SK-N-SH (cell line): ENCODE measurements around the gene ITGAE. TPM values are rescaled to one million over a fixed set of nuclear protein-coding genes. Genes with fewer than 3 reads are reported as not detected.
"Not testable (repeated sequence)": the region's sequence is repeated elsewhere in the genome, so short reads cannot be mapped to it uniquely, and the experiment has no call there.

ENCODE experiments used
- CTCF ChIA-PET: fragments of 300-600, 350-600 bp; formaldehyde crosslinking; extraction: SDS; loops from one replicate; lab custom pipeline; 2021; lab: Yijun Ruan, JAX
- POLR2A ChIA-PET: fragments of 350-600 bp; sonication (Branson Sonifier 250); formaldehyde crosslinking; extraction: SDS; loops from one replicate; lab custom pipeline; 2020; ENCODE audit warnings: antibody characterized with exemption, inconsistent platforms; lab: Yijun Ruan, JAX
- DNase-seq: peaks from one replicate; pipeline ENCODE4 v3.0.0; 2012
- H2AFZ ChIP-seq: fragments of 200-600 bp; sonication (generic); 2 replicates; pipeline ENCODE4 v1.8.1; 2016; ENCODE audit warnings: antibody characterized with exemption, mild to moderate bottlenecking, low read depth
- H3F3A ChIP-seq: fragments of 200-600 bp; sonication (generic); replicated peaks from 2 replicates; pipeline ENCODE3; 2016; ENCODE audit warnings: antibody characterized with exemption, mild to moderate bottlenecking; ENCODE audit not compliant: insufficient read depth
- H3K27ac ChIP-seq, 2 experiments: fragments of 200-500 bp in 1 of 2; fragments of 200-600 bp in 1 of 2; sonication (Bioruptor generic) in 1 of 2; sonication (generic), shearing (Covaris generic) in 1 of 2; 2 replicates each; pipeline versions ENCODE4 v1.5.1 to v1.6.1; 2014 to 2016; ENCODE audit warnings: low read depth in 2 of 2, inconsistent platforms in 1 of 2, low read length in 1 of 2, mild to moderate bottlenecking in 1 of 2, mixed read lengths in 1 of 2
- H3K27me3 ChIP-seq: fragments of 200-600 bp; sonication (generic), shearing (Covaris generic); 2 replicates; pipeline ENCODE4 v1.6.1; 2016; ENCODE audit warnings: mixed run types; ENCODE audit not compliant: insufficient read depth
- H3K36me3 ChIP-seq, 2 experiments: fragments of 200-500 bp in 1 of 2; fragments of 200-600 bp in 1 of 2; sonication (Bioruptor generic) in 1 of 2; sonication (generic) in 1 of 2; replicated peaks in 1 of 2; 2 replicates each; pipeline versions ENCODE3 to v1.5.1; 2014 to 2016; ENCODE audit warnings: low read length in 1 of 2, mild to moderate bottlenecking in 1 of 2; ENCODE audit not compliant: insufficient read depth in 2 of 2, control insufficient read depth in 1 of 2
- H3K4me1 ChIP-seq, 2 experiments: fragments of 200-500 bp in 1 of 2; fragments of 200-600 bp in 1 of 2; sonication (Bioruptor generic) in 1 of 2; sonication (generic), shearing (Covaris generic) in 1 of 2; 2 replicates each; pipeline versions ENCODE4 v1.5.1 to v1.6.1; 2014 to 2016; ENCODE audit warnings: low read depth in 1 of 2, low read length in 1 of 2, mixed run types in 1 of 2; ENCODE audit not compliant: insufficient read depth in 2 of 2, control insufficient read depth in 1 of 2
- H3K4me2 ChIP-seq: fragments of 200-600 bp; sonication (generic), shearing (Covaris generic); 2 replicates; pipeline ENCODE4 v1.6.1; 2017; ENCODE audit warnings: mixed run types
- H3K4me3 ChIP-seq, 2 experiments: fragments of 200-500 bp in 1 of 2; fragments of 200-600 bp in 1 of 2; sonication (Bioruptor generic) in 1 of 2; sonication (generic), shearing (Covaris generic) in 1 of 2; 2 replicates each; pipeline versions ENCODE4 v1.5.1 to v1.8.1; 2014 to 2016; ENCODE audit warnings: low read depth in 2 of 2, inconsistent platforms in 1 of 2, low read length in 1 of 2, mild to moderate bottlenecking in 1 of 2, mixed read lengths in 1 of 2, moderate library complexity in 1 of 2
- H3K79me2 ChIP-seq: fragments of 200-600 bp; sonication (generic); 2 replicates; pipeline ENCODE4 v1.8.1; 2017; ENCODE audit warnings: mild to moderate bottlenecking; ENCODE audit not compliant: insufficient read depth
- H3K9ac ChIP-seq: fragments of 200-600 bp; sonication (generic); 2 replicates; pipeline ENCODE4 v1.6.1; 2017; ENCODE audit warnings: mixed run types
- H3K9me2 ChIP-seq: fragments of 200-600 bp; sonication (generic); 2 replicates; pipeline ENCODE4 v1.6.1; 2017; ENCODE audit warnings: mixed run types
- H3K9me3 ChIP-seq: fragments of 200-600 bp; sonication (generic); 2 replicates; pipeline ENCODE4 v1.6.1; 2017; ENCODE audit warnings: mixed run types, mild to moderate bottlenecking, moderate library complexity
- H4K20me1 ChIP-seq: fragments of 200-600 bp; sonication (generic); 2 replicates; pipeline ENCODE4 v1.6.1; 2017; ENCODE audit warnings: mild to moderate bottlenecking, mixed run types; ENCODE audit not compliant: insufficient read depth
- JUND ChIP-seq: IDR thresholded peaks from 2 replicates; pipeline ENCODE4 v1.4.0; 2012
- MXI1 ChIP-seq: IDR thresholded peaks from 2 replicates; pipeline ENCODE4 v1.6.1; 2012; ENCODE audit warnings: mild to moderate bottlenecking, low read depth, low read length, improper control_type of control experiment
- NFIC ChIP-seq: IDR thresholded peaks from 2 replicates; pipeline ENCODE4 v1.4.0; 2012; ENCODE audit warnings: borderline replicate concordance
- PBX3 ChIP-seq: IDR thresholded peaks from 2 replicates; pipeline ENCODE4; 2012
- RXRA ChIP-seq: IDR thresholded peaks from 2 replicates; pipeline ENCODE4 v1.4.0; 2012; ENCODE audit warnings: low read depth, mild to moderate bottlenecking, borderline replicate concordance
- TCF12 ChIP-seq: IDR thresholded peaks from 2 replicates; pipeline ENCODE4 v1.4.0; 2012
- TEAD4 ChIP-seq: IDR thresholded peaks from 2 replicates; pipeline ENCODE4 v1.4.0; 2012; ENCODE audit warnings: mild to moderate bottlenecking, borderline replicate concordance; ENCODE audit not compliant: insufficient read depth
- YY1 ChIP-seq: IDR thresholded peaks from 2 replicates; pipeline ENCODE4 v1.4.0; 2012; ENCODE audit warnings: low read depth, mild to moderate bottlenecking
- WGBS: methylation state at CpG from one replicate; pipeline ENCODE4 v1.1.6; 2017; ENCODE audit warnings: low lambda C conversion rate; 5-methylcytosine and 5-hydroxymethylcytosine counted together
- polyA plus RNA-seq, 3 experiments: library from polyadenylated mRNA; depleted of rRNA; stranded (reverse); fragments of >200 nt; gene quantifications; 2 replicates each; pipeline ENCODE4 v1.2.3, GENCODE V29; 2012

The ITGAE gene
- polyA plus RNA-seq, 1 of the 3 experiments (the other 2 are of a cell fraction), result 56.7 TPM

GRCh38 chr17:3729881-3730280 lies 71.1 kb downstream of the ITGAE start:
- H3K9me2 ChIP-seq, result no peaks in the 10 kb centered on the region
- no peak overlapping the region for H3K4me2 ChIP-seq
- ChIA-PET CTCF (interaction anchor here (1.3 to 8.2 kb wide), 2 partner anchors 6 to 98 kb away, joined by 4 to 97 read pairs; no protein-coding TSS in a partner anchor), POLR2A (no interaction called here)
- H3K9ac ChIP-seq, result no peak overlapping the region
- peaks cover 31% of the 10 kb centered on the region for H3K79me2 ChIP-seq
- no peak for TF ChIP-seq TEAD4
- TF ChIP-seq YY1, result no peak
- TF ChIP-seq MXI1, result no peak
- TF ChIP-seq PBX3, result no peak
- H3K4me3 ChIP-seq, result no peak overlapping the region
- H3K4me1 ChIP-seq, result peaks cover 0 to 9% of the 10 kb centered on the region in 2 experiments; a peak in 1 of 4 replicates
- H3K9me3 ChIP-seq, result no peaks in the 10 kb centered on the region
- no peak overlapping the region for H2AFZ ChIP-seq
- no peaks in the 10 kb centered on the region for H4K20me1 ChIP-seq
- no peak overlapping the region for H3K27ac ChIP-seq
- H3F3A ChIP-seq, result no peaks in the 10 kb centered on the region
- no peaks in the 10 kb centered on the region for H3K27me3 ChIP-seq
- DNase-seq, result no peak
- 78% methylated on average over 4 of the region's 6 CpGs for WGBS
- H3K36me3 ChIP-seq, result peaks cover 0 to 3% of the 10 kb centered on the region in 2 experiments

- Histone ChIP-seq H3K4me1 (peaks cover 0 to 14% of the 10 kb centered on the region in 2 experiments; a peak in 1 of 4 replicates), H3K79me2 (peaks cover 46% of the 10 kb centered on the region)
- H3K27me3 ChIP-seq, H3F3A ChIP-seq, H3K27ac ChIP-seq, H3K9me2 ChIP-seq, DNase-seq, H3K4me2 ChIP-seq, H2AFZ ChIP-seq, H3K4me3 ChIP-seq, H3K36me3 ChIP-seq, H3K9ac ChIP-seq, H3K9me3 ChIP-seq, H4K20me1 ChIP-seq: not testable (repeated sequence)
- POLR2A ChIA-PET, result interaction anchor here (0.6 to 1.0 kb wide), 2 partner anchors 33 to 995 kb away, joined by 3 to 4 read pairs; no protein-coding TSS in a partner anchor
- CTCF ChIA-PET, result interaction anchor here (8.2 kb wide), 1 partner anchor 7 kb away, joined by 97 read pairs; no protein-coding TSS in a partner anchor
- WGBS, result 100% methylated on average over 3 of the region's 3 CpGs
These were observed 72.9 kb downstream of the ITGAE start for GRCh38 chr17:3728099-3728498.

- Histone ChIP-seq H3K79me2 (peaks cover 57% of the 10 kb centered on the region), H3K4me2 (no peak overlapping the region), H3K4me1 (peaks cover 5 to 20% of the 10 kb centered on the region in 2 experiments; a peak in 3 of 4 replicates), H3F3A (no peaks in the 10 kb centered on the region), H3K27ac (no peak overlapping the region), H3K36me3 (peaks cover 0 to 3% of the 10 kb centered on the region in 2 experiments), H3K9ac (no peak overlapping the region), H3K9me3 (no peaks in the 10 kb centered on the region), H3K27me3 (no peaks in the 10 kb centered on the region), H3K4me3 (no peak overlapping the region), H4K20me1 (no peaks in the 10 kb centered on the region), H3K9me2 (no peaks in the 10 kb centered on the region), H2AFZ (no peak overlapping the region)
- TF ChIP-seq NFIC, result no peak
- TF ChIP-seq TCF12, result no peak
- TF ChIP-seq JUND, result no peak
- no peak for TF ChIP-seq RXRA
- POLR2A ChIA-PET, result no interaction called here
- DNase-seq, result no peak
- WGBS, result 52% methylated on average over 2 of the region's 2 CpGs
- CTCF ChIA-PET, result interaction anchor here (1.3 to 8.2 kb wide), 2 partner anchors 8 to 44 kb away, joined by 4 to 97 read pairs; no protein-coding TSS in a partner anchor
These were observed 73.9 kb downstream of the ITGAE start for GRCh38 chr17:3727041-3727440.
